ELR (cell line): Measurements from ENCODE around the gene THRB.

ENCODE experiments used
- DNase-seq: peaks from one replicate; pipeline ENCODE4 v3.0.0-alpha.2; 2015; ENCODE audit warnings: low read depth

Gene THRB

GRCh38 chr3:24490151-24490550 is 4.5 kb downstream of the THRB start:
- no peak for DNase-seq

- no peak for DNase-seq
These were observed 7.1 kb downstream of the THRB start for GRCh38 chr3:24487325-24488262.

DNA sequence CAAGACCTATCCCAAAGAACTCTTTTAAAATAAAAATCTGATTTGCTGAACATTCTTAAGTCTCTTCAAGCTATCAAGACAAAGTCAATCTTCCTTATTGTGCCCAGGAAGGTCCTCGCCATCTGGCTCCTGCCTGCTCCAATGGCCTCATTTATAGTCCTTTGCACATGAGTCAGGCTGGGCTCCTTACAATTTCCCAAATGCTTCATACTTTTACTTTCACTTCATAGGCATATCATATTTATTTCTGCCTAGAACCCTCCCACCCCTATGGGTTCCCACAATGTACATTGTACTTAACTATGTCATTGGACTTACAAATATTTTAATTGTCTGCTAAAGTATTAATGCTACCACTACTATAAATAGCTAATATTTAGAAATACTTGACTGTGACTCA is 9.1 kb downstream of the THRB start:
- no peak for DNase-seq

DNA sequence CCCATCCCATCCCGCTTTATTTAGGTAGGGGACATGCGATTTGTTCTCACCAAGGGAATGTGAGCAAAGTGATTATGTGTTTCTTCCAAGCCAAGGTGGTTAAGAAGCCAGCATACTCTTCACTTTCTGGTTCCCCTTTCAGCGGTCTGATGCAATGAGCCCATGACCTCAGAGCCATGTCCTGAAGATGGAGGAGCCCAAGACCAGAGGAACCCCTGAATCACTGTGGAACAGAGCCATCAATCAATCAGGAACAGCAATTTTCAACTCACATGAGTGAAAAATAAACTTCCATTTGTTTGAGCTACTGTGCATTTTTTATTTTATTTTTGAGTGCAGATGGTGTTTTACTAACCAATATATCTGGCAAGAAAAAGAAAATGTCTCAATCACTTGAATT is 10.8 kb downstream of the THRB start:
- no peak for DNase-seq

DNA sequence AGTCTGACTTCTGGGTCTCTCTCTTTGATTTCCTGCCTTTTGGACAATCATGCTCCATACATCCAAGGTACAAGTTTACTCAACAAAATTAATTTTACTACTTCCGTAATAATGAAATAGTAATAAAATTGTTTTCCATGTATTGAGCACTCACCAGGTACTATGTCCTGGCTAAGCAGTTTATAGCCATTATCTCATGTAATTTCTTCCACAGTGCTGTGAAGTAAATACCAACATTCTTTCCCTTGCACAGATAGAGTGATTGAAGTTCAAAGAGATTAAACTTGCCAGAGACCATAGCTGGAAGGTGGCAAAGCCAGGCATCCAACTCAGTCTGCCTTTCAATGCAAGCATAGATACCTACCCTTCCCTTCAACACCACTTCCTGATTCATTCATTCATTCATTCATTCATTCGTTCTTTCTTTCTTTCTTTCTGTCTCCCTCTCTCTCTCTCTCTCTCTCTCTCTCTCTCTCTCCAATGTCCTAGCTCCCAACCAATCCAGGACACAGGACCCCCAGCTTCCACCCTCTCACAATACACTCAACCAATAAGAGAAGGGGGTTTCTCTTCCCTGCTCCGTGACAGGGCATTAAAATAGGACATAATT is 12.4 kb downstream of the THRB start:
- no peak for DNase-seq

GRCh38 chr3:24481193-24481592 is 13.5 kb downstream of the THRB start:
- DNase-seq = no peak

- no peak for DNase-seq
These were observed 14.2 kb downstream of the THRB start for GRCh38 chr3:24480497-24480896.

- no peak for DNase-seq
These were observed 14.8 kb downstream of the THRB start for GRCh38 chr3:24479816-24480215.

DNA sequence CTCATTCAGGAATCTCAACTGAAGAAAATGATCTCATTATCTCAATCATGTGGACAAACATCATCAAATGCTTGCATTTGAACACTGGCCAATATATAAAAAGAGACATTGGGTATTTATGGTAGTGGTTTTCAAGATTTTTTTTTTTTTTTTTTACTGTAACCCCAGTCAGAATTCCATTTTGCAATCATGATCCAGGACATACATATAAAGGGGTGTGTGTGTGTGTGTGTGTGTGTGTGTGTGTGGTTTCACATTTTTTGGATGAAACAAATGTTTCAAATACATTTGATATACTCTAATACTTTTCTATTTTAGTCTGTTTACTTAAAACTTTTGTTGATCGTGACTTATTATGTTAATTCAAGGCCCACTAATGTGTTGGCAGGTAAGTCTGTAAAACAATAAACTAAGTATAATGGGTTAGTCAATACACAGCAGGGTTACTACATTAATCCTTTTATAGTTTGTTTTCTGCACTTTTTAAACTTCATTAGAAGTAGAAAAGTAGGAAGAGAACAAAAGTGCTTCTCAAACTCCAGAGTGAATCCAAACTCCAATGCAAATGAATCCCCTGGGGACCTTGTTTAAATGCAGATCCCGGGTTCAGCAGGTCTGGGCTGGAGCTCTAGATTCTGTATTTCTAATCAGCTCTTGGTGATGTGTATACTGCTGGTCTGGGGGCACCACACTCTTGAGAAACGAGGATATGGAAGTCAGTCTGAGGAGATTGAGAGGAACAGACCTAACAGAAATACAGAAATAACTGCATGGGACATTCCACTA is 17.6 kb downstream of the THRB start:
- no peak for DNase-seq

- peak; percentile 18 for DNase-seq
These were observed 18.7 kb downstream of the THRB start for GRCh38 chr3:24475925-24476324.

GRCh38 chr3:24474862-24475261 is 19.8 kb downstream of the THRB start:
- DNase-seq = no peak

DNA sequence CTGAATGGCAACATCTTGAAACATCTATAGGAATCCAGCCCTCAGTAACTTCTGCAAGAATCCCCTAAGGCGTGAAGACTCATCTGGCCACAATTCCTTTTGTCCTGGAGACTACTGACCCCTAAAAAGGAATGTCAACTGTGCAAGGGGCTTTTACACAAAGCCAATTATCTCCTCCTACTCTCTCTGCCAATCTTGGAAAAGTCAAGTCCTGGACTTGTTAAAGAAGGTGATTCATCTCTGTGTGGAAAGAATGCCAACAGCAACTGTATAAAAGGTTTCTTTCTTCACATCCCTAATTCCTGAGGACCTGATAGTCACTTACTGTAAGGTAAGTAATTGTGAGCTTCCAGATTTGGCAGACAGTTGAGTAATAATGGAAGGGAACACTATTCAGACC is 22.3 kb downstream of the THRB start:
- peak; percentile 13 for DNase-seq

DNA sequence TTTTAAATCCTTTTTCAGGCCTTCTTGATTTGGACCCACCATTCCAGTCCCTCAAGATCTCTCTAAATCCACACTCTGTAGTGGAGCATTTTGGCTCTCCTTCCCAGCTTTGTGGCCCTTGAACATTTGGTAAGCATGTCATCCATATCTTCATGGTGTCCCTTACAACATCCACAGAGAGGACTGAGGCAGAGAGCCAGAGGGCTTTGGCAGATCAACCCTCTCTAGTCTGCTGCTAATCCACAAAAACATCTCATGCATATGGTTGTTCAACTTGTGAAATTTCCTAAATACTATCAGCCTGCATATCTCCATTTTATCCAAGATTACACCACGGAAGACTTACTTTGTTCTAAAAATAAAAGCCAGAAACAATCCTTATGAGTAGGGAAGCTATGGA is 23.2 kb downstream of the THRB start:
- no peak for DNase-seq

DNA sequence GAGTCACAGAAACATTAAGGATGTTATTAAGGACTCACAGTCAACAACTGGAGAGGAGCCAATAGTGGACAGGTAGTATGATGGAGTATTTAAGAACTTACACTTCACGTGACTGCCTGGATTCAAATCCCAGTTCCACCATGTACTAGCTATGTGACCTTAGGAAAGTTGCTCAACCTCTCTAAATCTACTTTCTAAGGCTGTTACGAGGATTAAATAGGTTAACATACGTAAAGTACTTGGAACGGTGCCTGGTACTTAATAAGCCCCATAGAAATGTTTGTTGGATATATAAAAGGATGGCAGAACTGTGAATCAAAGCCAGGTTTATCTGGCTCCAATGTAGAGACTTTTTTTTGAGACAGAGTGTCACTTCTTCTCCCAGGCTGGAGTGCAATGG is 24.4 kb downstream of the THRB start:
- no peak for DNase-seq

GRCh38 chr3:24464389-24464788 is 30.3 kb downstream of the THRB start:
- no peak for DNase-seq

DNA sequence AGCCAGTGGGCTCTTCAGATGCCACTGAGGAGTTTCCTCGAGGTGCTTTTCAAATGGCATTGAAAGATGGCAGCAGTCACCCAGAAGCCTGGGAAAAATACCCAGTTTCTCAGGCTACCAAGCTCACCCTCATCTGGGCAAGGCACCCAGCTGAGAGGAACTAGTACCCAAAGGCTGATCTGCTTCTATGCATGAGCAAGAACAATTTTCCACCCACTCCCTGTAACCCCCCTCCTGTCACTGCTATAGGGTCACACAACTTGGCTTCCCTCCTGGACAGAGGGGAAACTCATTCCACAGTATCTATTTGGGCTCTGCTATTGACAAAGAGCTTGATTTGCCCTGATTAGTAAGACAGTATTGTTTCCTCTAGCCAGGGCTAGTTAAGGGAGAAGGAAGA is 31.9 kb downstream of the THRB start:
- DNase-seq = no peak

DNA sequence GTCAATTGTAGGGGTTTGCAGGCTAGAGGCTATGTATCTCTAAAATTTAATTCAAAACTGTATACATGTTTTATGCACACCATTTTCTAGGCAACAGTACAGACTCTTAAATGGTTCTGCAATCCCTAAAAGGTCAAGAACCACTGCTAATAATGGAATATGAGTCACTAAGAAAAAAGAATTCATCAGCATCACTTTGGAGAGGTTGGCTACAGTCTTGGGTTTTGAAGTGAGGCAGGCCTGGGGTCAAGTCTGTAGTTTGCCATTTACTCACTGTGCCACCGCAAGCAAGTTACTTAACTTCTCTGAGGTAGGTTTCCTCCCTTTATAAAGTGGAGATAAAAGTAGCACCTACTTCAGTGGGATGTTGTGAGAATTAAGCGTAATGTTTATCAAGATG is 33.7 kb downstream of the THRB start:
- DNase-seq = no peak

DNA sequence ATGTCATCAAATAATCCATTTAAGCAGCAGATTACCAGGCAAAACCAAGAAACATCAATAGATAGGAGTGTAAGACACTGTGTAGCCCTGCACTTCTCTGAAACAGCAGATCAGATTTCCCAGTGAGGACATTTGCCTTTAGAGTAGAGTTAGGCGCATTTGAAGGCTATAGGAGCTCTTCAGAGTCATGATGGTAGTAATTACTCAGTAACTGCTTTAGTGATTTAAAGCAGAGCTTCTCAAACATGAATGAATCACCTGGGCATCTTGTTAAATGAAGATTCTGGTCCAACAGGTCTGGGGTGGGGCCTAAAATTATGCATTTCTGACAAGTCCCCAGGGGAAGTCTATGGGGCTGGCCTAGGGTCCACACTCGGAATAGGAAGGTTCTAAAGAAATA is 36.9 kb downstream of the THRB start:
- no peak for DNase-seq

DNA sequence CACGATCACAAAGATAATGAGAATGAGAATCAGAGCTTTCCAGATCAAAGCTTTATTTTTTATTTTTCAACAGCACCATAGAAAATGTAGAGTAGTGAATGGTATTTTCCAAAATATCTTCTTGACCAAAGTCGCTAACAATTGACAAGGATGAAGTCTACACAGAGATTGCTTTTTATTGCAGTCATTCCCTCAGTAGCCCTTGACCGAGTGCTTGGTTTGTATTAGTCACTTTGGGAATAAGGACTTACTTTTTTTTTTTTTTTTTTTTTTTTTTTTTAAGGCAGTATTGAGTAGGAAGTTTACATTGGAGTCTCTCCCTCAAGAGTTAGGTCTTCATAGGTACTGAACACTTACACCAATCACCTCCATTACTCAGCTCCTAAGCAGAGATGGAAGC is 39.8 kb downstream of the THRB start:
- no peak for DNase-seq

GRCh38 chr3:24454393-24454792 is 40.3 kb downstream of the THRB start:
- DNase-seq = no peak

- DNase-seq = peak; percentile 3
These were observed 43.1 kb downstream of the THRB start for GRCh38 chr3:24451461-24452099.

DNA sequence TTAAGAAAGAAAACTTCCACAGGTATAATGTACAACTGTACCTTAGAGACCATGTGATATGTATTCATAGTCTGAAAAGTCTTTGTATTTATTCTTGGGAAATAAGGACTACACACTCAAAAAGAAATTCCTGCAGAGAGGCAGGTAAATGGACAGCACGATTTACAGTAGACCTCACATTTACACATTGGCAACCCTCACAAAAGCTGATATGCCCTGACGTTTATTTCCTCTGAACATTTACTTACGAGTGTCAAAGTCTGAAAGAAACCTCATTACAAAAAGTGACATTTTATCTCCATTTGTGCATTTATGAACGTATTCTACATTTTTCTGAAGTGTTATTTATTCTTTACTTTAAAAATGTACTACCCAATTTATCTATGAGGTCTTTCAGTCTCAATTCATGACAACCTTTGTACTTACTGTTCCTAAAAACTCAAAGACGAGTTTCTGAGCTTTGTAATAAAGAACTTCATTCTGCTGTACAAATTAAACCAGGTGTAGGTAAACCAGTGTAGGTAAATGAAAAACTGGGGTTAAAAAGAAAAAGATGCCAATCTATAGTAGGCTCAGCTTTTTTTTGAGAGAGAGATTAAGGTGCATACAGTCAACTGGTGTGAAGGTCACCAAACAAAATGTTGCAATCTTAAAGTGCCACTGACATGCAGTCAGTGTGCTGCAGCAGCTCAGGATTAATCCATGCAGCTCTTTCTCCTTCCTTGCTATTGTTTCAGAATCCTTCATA is 44.3 kb downstream of the THRB start:
- no peak for DNase-seq
